Natural killer cell treated with Interleukin-12 subunit alpha and Interleukin-12 subunit beta and Interleukin-15 and Interleukin-18, amount 100 ng/mL, for 72 hours (primary cell): ENCODE data around the gene CCDC8. TPM values are rescaled to one million over a fixed set of nuclear protein-coding genes. Genes with fewer than 3 reads are reported as not detected.
"Not testable (repeated sequence)": the region's sequence is repeated elsewhere in the genome, so short reads cannot be mapped to it uniquely, and the experiment has no call there.

Source experiments
- ATAC-seq, 2 donors: fragments of 150-1000 bp; cut with Tn5 transposase in 1 of 2; sonication (Bioruptor Pico), chemical (Tn5 transposase) in 1 of 2; 2 replicates each; pipeline ENCODE4 v1.10.0; 2021
- DNase-seq: peaks from one replicate; pipeline ENCODE4 v3.0.0; 2022; ENCODE audit warnings: low spot score
- H3K27ac Mint-ChIP-seq, 2 donors: 1 replicate in 1 of 2; 2 replicates in 1 of 2; pipeline ENCODE4 v1.8.0; 2022; ENCODE audit warnings: mixed read lengths in 2 of 2, mild to moderate bottlenecking in 1 of 2, moderate library complexity in 1 of 2
- H3K27me3 Mint-ChIP-seq, 2 donors: 1 replicate in 1 of 2; 2 replicates in 1 of 2; pipeline ENCODE4 v1.8.0; 2022; ENCODE audit warnings: mixed read lengths in 2 of 2
- H3K36me3 Mint-ChIP-seq: one replicate; pipeline ENCODE4 v1.8.0; 2022; ENCODE audit warnings: mixed read lengths
- H3K4me1 Mint-ChIP-seq, 2 donors: 1 replicate in 1 of 2; 2 replicates in 1 of 2; pipeline ENCODE4 v1.8.0; 2022; ENCODE audit warnings: low read depth in 2 of 2, mixed read lengths in 2 of 2, mild to moderate bottlenecking in 1 of 2
- H3K4me3 Mint-ChIP-seq: one replicate; pipeline ENCODE4 v1.8.0; 2022; ENCODE audit warnings: mixed read lengths
- H3K9me3 Mint-ChIP-seq: 2 replicates; pipeline ENCODE4 v1.8.0; 2022; ENCODE audit warnings: mixed read lengths
- total RNA-seq, 2 donors: library from RNA; stranded (reverse); gene quantifications; one replicate each; pipeline ENCODE4 v1.2.3, GENCODE V29; 2022

The CCDC8 gene
- total RNA-seq, 2 donors from 2014 or later: not detected

- not testable (repeated sequence) for DNase-seq, H3K27ac Mint-ChIP-seq, H3K4me3 Mint-ChIP-seq, ATAC-seq, H3K9me3 Mint-ChIP-seq, H3K27me3 Mint-ChIP-seq
- Mint-ChIP-seq H3K4me1 (peaks cover 14 to 18% of the 10 kb centered on the region in 2 donors), H3K36me3 (peaks cover 18% of the 10 kb centered on the region)
These were observed 37.8 kb downstream of the CCDC8 start for GRCh38 chr19:46375476-46376067.

GRCh38 chr19:46374536-46375475 is 38.6 kb downstream of the CCDC8 start:
- Mint-ChIP-seq H3K4me3 (no peak overlapping the region), H3K27me3 (no peaks in the 10 kb centered on the region), H3K9me3 (no peaks in the 10 kb centered on the region), H3K36me3 (peaks cover 14% of the 10 kb centered on the region), H3K27ac (no peak overlapping the region), H3K4me1 (peaks cover 14 to 19% of the 10 kb centered on the region in 2 donors)
- ATAC-seq (no peak), DNase-seq (no peak)

DNA sequence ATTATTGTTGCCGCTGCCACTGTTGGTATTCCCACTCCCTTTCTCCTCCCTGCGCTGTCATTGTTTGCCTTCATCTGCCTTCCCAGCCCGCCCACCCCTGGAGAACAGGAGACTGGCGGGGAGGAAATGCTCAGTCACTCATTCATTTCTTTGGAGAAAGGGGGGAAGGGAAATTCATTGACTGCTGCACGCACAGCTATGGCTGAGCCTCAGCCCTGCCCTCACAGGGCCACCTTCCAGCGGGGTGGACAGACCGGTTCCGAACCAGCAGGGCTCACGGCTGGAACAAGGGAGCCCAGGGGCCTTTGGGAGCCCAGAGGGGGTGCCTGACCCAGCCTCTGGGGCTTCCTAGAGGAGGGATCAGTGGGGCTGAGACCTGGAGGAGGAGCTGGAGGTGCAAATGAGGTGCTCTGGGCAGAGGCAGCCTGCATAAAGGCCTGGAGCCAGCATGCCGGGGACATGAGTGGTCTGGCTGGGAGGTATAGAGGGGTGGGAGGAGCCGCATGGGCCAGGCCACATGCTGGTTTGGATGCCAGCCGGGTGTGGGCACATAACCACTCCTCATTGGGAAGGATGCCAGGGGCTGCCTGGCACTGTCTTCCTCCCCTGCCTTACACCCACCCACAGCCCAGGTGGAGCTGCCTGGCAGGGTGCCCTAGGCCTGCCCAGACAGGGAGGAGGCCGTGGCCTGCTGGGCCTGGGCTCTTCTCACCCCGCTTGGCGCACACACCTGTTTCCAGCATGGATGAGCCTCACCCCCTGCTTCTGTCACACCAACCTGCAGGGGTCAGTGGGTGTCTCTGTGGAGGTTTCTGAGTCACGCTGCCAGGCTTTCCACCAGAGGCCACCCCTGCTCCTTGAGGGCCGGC is 39.6 kb downstream of the CCDC8 start:
- Mint-ChIP-seq H3K9me3 (no peaks in the 10 kb centered on the region), H3K4me1 (peaks cover 14 to 23% of the 10 kb centered on the region in 2 donors), H3K27me3 (no peaks in the 10 kb centered on the region), H3K27ac (no peak overlapping the region), H3K4me3 (no peak overlapping the region), H3K36me3 (peaks cover 8% of the 10 kb centered on the region)
- ATAC-seq (no peak), DNase-seq (no peak)

DNA sequence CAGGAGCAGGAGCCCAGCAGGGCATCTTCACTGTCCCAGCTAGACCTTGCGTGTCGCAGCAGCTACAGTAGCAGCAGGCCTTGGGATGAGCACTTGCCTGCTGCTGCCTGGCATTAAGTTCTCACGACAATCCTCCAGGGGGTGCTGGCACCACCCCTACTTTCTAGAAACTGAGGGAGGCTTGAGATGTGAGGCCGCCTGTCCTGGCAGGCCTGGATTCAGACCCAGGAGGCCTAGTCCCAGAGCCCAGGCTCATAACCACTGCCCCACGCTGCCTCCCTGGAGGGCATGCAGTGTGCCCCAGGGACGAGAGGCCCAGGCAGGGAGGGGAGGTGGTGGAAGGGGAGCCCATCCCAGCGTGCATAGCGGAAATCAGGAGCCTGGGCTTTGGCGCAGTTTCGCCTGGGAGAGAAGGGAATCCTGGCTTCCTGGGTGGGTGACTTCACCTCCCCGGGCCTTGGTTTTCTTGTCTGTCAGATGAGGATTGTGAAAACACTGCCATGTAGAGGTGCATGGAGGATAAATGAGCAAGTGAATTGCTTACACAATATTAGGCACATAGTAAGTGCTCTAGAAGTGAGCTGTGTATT is 40.4 kb downstream of the CCDC8 start:
- DNase-seq: no peak
- no peaks in the 10 kb centered on the region for H3K9me3 Mint-ChIP-seq
- H3K27ac Mint-ChIP-seq: no peak overlapping the region
- H3K36me3 Mint-ChIP-seq: peaks cover 5% of the 10 kb centered on the region
- no peak overlapping the region for H3K4me3 Mint-ChIP-seq
- H3K4me1 Mint-ChIP-seq: peaks cover 14 to 25% of the 10 kb centered on the region in 2 donors
- no peaks in the 10 kb centered on the region for H3K27me3 Mint-ChIP-seq
- ATAC-seq: no peak

DNA sequence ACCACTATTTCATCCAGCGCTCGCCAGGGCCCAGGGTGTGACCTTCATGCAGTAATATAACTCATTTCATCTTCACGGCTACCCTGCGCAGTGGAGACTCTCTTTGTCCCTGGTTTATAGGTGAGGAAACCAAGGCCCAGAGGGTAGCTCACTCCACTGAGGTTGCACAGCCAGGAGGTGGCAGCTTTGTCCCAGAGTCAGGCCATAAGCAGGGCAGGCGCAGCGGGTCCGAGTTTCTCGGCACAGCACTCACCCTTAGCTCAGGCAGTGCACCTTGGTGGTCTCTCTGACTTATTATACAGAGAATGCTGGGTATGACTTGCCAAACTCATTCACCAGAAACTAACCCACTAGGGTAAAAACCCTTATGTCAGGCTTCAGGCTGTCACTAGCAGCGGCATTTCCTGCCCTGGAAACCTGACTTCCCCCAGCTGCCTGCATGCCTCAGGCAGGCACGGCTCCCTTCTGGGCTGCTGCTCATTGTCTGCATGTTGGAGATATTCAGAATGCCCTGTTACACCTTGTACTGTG is 41.9 kb downstream of the CCDC8 start:
- peaks cover 21 to 31% of the 10 kb centered on the region in 2 donors for H3K4me1 Mint-ChIP-seq
- DNase-seq (no peak), ATAC-seq (peak; percentile 41 to 79)
- no peaks in the 10 kb centered on the region for H3K9me3 Mint-ChIP-seq
- H3K27ac Mint-ChIP-seq: peak overlapping the region in 1 of 2 donors; percentile 93
- no peaks in the 10 kb centered on the region for H3K27me3 Mint-ChIP-seq
- no peak overlapping the region for H3K4me3 Mint-ChIP-seq
- H3K36me3 Mint-ChIP-seq: no peaks in the 10 kb centered on the region

GRCh38 chr19:46369817-46370216 is 43.5 kb downstream of the CCDC8 start:
- Mint-ChIP-seq H3K9me3 (no peaks in the 10 kb centered on the region), H3K4me3 (no peak overlapping the region), H3K27ac (no peak overlapping the region), H3K36me3 (no peaks in the 10 kb centered on the region), H3K27me3 (no peaks in the 10 kb centered on the region), H3K4me1 (peaks cover 30 to 39% of the 10 kb centered on the region in 2 donors)
- ATAC-seq (no peak), DNase-seq (no peak)

DNA sequence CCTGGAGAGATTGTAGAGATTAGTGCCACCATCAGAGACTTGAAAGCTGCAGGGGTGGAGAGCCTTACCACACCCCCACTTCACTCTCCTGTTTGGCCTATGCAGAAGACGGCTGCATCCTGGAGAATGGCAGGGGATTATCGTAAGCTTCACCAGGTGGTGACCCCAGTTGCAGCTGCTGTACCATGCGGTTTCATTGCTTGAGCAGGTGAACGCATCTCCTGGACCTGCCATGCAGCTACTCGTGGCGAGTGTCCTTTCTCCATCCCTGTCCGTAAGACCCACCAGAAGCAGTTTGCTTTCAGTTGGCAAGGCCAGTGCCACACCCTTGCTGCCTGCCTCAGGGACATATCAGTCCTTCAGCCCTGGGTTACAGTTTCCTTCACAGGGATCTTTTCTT is 45.2 kb downstream of the CCDC8 start:
- no peak for ATAC-seq
- H3K4me1 Mint-ChIP-seq: peaks cover 36 to 44% of the 10 kb centered on the region in 2 donors
- no peaks in the 10 kb centered on the region for H3K9me3 Mint-ChIP-seq
- no peaks in the 10 kb centered on the region for H3K27me3 Mint-ChIP-seq
- no peak for DNase-seq
- no peak overlapping the region for H3K4me3 Mint-ChIP-seq
- no peaks in the 10 kb centered on the region for H3K36me3 Mint-ChIP-seq
- H3K27ac Mint-ChIP-seq: no peak overlapping the region

DNA sequence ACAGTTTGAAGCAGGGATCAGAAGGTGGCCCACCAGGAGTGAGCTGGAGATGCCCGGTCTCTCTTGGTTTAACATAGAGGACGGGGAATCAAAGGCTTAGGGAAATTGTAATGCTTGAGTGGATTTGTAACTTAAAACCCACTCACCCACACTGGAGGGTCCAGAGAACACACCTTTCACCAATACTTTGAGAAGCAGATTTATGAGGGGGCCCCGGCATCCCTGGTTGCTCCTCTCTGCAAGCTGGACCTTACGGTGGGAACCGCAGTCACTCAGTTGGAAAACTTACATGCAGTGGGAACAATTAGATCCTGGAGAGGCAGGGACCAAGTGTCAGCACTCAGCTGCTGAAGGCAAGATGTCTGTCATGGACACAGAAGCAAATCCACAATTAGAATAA is 45.9 kb downstream of the CCDC8 start:
- H3K4me1 Mint-ChIP-seq: peaks cover 36 to 44% of the 10 kb centered on the region in 2 donors
- no peaks in the 10 kb centered on the region for H3K36me3 Mint-ChIP-seq

GRCh38 chr19:46366620-46367292 is 46.6 kb downstream of the CCDC8 start:
- peaks cover 39 to 45% of the 10 kb centered on the region in 2 donors for H3K4me1 Mint-ChIP-seq

More for the DNA sequence above, 45.9 kb downstream of the CCDC8 start:
- ATAC-seq (no peak), DNase-seq (no peak)
- H3K9me3 Mint-ChIP-seq: no peaks in the 10 kb centered on the region
- no peaks in the 10 kb centered on the region for H3K27me3 Mint-ChIP-seq
- H3K27ac Mint-ChIP-seq: peak overlapping the region in 1 of 2 donors; percentile 41
- H3K4me3 Mint-ChIP-seq: no peak overlapping the region

GRCh38 chr19:46365561-46365960 is 47.8 kb downstream of the CCDC8 start:
- Mint-ChIP-seq H3K36me3 (peaks cover 6% of the 10 kb centered on the region), H3K4me1 (peaks cover 35 to 36% of the 10 kb centered on the region in 2 donors), H3K9me3 (no peaks in the 10 kb centered on the region), H3K4me3 (no peak overlapping the region), H3K27ac (no peak overlapping the region), H3K27me3 (no peaks in the 10 kb centered on the region)
- DNase-seq (no peak), ATAC-seq (no peak)

More at GRCh38 chr19:46366620-46367292, 46.6 kb downstream of the CCDC8 start:
- no peak overlapping the region for H3K4me3 Mint-ChIP-seq
- no peaks in the 10 kb centered on the region for H3K27me3 Mint-ChIP-seq
- peaks cover 4% of the 10 kb centered on the region for H3K36me3 Mint-ChIP-seq
- ATAC-seq: peak in 1 of 2 donors; percentile 68
- no peaks in the 10 kb centered on the region for H3K9me3 Mint-ChIP-seq
- DNase-seq: no peak
- peak overlapping the region in 1 of 2 donors; percentile 41 for H3K27ac Mint-ChIP-seq

DNA sequence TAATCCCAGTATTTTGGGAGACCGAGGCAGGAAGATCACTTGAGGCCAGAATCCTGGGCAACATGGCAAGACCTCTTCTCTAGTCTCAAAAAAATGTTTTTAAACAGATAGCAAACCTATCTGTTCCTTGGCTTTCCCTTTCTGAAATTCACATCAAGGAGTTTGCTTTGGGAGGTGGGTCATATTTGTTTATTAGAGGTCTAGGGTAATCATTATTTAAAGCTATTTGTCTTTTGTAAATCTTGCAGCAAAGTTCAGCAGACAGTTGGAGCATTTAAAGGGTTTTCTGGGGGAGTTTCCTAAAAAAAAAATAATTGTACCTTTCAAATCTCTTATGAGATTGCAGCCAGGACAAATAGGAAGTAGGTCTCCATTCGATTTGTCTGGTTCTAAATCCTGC is 49.0 kb downstream of the CCDC8 start:
- Mint-ChIP-seq H3K27me3 (no peaks in the 10 kb centered on the region), H3K9me3 (no peaks in the 10 kb centered on the region), H3K36me3 (peaks cover 6% of the 10 kb centered on the region), H3K27ac (no peak overlapping the region), H3K4me1 (peaks cover 32 to 35% of the 10 kb centered on the region in 2 donors), H3K4me3 (no peak overlapping the region)
- DNase-seq (no peak), ATAC-seq (no peak)

DNA sequence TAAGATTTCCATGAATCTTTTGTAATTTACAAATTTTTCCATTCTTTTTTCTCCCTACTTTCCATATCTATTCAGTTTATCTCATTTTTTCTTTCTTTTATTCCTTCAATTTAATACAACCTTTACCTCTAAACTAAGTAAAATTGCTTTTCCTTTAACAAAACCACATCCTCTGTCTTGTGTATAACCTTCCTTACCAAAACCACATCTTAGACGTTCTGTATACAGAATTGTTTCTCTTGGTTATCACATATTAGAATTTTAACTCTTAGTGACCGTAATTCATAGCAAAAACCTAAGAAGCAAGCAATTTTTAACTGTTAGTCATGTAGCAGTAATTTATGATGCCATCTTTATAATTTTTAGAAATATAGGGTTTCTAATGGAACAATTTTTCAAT is 51.4 kb downstream of the CCDC8 start:
- Mint-ChIP-seq H3K27ac (peak overlapping the region; percentile 47 to 65), H3K4me1 (peaks cover 36 to 41% of the 10 kb centered on the region in 2 donors)

More for the DNA sequence above, 51.4 kb downstream of the CCDC8 start:
- Mint-ChIP-seq H3K4me3 (peak overlapping the region; percentile 89), H3K27me3 (no peaks in the 10 kb centered on the region), H3K9me3 (no peaks in the 10 kb centered on the region), H3K36me3 (peaks cover 6% of the 10 kb centered on the region)
- peak in 1 of 2 donors; percentile 72 for ATAC-seq
- no peak for DNase-seq
